PFSK-1 (cell line): ENCODE results near the gene SFTPD.

Experiments used
- FOXP2 ChIP-seq: optimal IDR thresholded peaks from 2 replicates; pipeline ENCODE3; 2011; ENCODE audit warnings: borderline replicate concordance, control low read depth, inconsistent platforms; ENCODE audit not compliant: insufficient read depth; ENCODE audit errors: extremely low read length, extremely low read depth
- POLR2AphosphoS5 ChIP-seq: IDR thresholded peaks from 2 replicates; pipeline ENCODE4 v1.6.1; 2012; ENCODE audit warnings: low read depth, mild to moderate bottlenecking, control low read depth, low read length, moderate library complexity
- SIN3A ChIP-seq: IDR thresholded peaks from 2 replicates; pipeline ENCODE4 v1.6.1; 2012; ENCODE audit warnings: mild to moderate bottlenecking, low read length, moderate library complexity, borderline replicate concordance; ENCODE audit not compliant: insufficient read depth
- TAF1 ChIP-seq: IDR thresholded peaks from 2 replicates; pipeline ENCODE4 v1.6.1; 2012; ENCODE audit warnings: low read length, control low read depth, borderline replicate concordance; ENCODE audit not compliant: insufficient read depth
- TF ChIP-seq, protein P1 (sequence below), 2 experiments: IDR thresholded peaks; 2 replicates each; pipeline versions ENCODE4 v1.6.1 to v1.8.0; 2011 to 2012; ENCODE audit warnings: low read depth in 2 of 2, low read length in 2 of 2, control low read depth in 1 of 2, inconsistent platforms in 1 of 2, mild to moderate bottlenecking in 1 of 2, moderate library complexity in 1 of 2; ENCODE audit not compliant: insufficient read depth in 1 of 2

Gene SFTPD

DNA sequence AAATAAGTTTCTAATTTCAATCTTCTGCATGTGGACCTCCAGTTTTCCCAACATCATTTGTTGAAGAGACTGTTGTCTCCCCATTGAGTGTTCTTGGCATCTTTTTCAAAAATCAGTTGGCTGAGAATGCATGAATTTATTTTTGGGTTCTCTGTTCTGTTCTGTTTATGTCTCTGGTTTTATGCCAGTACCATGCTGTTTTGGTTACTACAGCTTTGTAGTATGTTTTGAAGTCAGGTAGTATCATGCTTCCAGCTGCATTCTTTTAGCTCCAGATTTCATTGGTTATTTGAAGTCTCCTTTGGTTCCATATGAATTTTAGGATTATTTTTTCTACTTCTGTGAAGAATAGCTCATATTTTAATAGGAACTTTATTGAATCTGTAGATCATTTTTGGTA lies 21.2 kb upstream of the SFTPD start:
- no peak for TF ChIP-seq SIN3A
- no peak for TF ChIP-seq POLR2AphosphoS5
- TF ChIP-seq, protein P1, sequence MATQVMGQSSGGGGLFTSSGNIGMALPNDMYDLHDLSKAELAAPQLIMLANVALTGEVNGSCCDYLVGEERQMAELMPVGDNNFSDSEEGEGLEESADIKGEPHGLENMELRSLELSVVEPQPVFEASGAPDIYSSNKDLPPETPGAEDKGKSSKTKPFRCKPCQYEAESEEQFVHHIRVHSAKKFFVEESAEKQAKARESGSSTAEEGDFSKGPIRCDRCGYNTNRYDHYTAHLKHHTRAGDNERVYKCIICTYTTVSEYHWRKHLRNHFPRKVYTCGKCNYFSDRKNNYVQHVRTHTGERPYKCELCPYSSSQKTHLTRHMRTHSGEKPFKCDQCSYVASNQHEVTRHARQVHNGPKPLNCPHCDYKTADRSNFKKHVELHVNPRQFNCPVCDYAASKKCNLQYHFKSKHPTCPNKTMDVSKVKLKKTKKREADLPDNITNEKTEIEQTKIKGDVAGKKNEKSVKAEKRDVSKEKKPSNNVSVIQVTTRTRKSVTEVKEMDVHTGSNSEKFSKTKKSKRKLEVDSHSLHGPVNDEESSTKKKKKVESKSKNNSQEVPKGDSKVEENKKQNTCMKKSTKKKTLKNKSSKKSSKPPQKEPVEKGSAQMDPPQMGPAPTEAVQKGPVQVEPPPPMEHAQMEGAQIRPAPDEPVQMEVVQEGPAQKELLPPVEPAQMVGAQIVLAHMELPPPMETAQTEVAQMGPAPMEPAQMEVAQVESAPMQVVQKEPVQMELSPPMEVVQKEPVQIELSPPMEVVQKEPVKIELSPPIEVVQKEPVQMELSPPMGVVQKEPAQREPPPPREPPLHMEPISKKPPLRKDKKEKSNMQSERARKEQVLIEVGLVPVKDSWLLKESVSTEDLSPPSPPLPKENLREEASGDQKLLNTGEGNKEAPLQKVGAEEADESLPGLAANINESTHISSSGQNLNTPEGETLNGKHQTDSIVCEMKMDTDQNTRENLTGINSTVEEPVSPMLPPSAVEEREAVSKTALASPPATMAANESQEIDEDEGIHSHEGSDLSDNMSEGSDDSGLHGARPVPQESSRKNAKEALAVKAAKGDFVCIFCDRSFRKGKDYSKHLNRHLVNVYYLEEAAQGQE (IDR thresholded peaks at IDR 0.05; ENCODE audit: insufficient read depth in 1 of 2, low read depth in 2 of 2, low read length in 2 of 2) = no peak
- no peak for TF ChIP-seq FOXP2
- no peak for TF ChIP-seq TAF1

DNA sequence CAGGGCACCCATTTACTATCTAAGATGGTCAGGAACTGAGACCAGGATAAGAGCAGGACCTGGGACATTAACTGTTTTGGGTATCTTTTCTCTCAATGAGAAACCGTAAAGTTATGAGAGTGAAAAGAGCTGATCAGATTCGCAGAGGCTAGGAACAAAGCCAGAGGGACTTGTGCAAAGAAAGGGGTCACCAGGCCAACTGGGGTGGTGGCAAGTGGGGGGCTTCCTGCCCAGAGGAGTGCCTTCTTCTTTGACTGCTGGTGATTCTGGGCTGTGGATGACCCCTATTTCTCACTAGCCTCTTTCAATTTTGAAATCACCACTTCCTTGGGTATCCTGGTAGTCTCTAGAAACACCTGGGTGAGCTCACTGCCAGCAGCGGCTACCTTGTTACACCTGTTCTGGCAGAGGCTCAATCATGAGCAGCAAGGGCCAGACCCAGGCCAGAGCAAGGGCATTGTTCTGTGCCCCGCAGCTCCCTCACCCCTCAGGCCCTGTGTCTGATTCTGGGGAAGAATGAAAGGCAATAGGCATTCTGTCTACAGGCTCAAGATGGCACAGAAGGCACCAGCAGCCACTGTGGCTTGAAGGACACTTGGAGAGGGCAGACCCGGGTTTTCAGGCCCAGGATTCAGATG lies 999 bp downstream of the SFTPD start:
- TF ChIP-seq POLR2AphosphoS5 (no peak), TAF1 (no peak), FOXP2 (no peak), SIN3A (no peak)
- TF ChIP-seq, protein P1 (IDR thresholded peaks at IDR 0.05; ENCODE audit: insufficient read depth in 1 of 2, low read depth in 2 of 2, low read length in 2 of 2) = no peak

- TF ChIP-seq TAF1 (no peak), POLR2AphosphoS5 (no peak), SIN3A (no peak), FOXP2 (no peak)
- TF ChIP-seq, protein P1 (IDR thresholded peaks at IDR 0.05; ENCODE audit: insufficient read depth in 1 of 2, low read depth in 2 of 2, low read length in 2 of 2) = no peak
These were observed 1.9 kb downstream of the SFTPD start for GRCh38 chr10:79947083-79947415.

GRCh38 chr10:79946271-79947082 lies 2.4 kb downstream of the SFTPD start:
- no peak for TF ChIP-seq POLR2AphosphoS5
- TF ChIP-seq, protein P1 (IDR thresholded peaks at IDR 0.05; ENCODE audit: insufficient read depth in 1 of 2, low read depth in 2 of 2, low read length in 2 of 2) = no peak
- TF ChIP-seq FOXP2 = no peak
- TF ChIP-seq TAF1 = no peak
- TF ChIP-seq SIN3A = no peak
